K562 (cell line): ENCODE data around the gene ANO10. TPM values are rescaled to one million over a fixed set of nuclear protein-coding genes. Genes with fewer than 3 reads are reported as not detected.

Experiments
- ATAC-seq: fragments of 200-7000 bp; cut with Tn5 transposase; 3 replicates; pipeline ENCODE4 v1.9.1; 2020; ENCODE audit warnings: moderate library complexity
- BruUV-seq: library from RNA; stranded (reverse); fragments of 400-500 nt; replicated peaks from 2 replicates; lab custom pipeline; 2021; lab: Mats Ljungman, UMichigan
- CTCF ChIA-PET: fragments of 300-600 bp; formaldehyde crosslinking; extraction: SDS; loops from one replicate; lab custom pipeline; 2021; ENCODE audit warnings: low intra/inter-chr PET ratio; lab: Yijun Ruan, JAX
- POLR2A ChIA-PET: fragments of 300-600, 350-650 bp; sonication (Branson Sonifier 250); formaldehyde crosslinking; extraction: SDS; loops from one replicate; lab custom pipeline; 2021; ENCODE audit warnings: antibody characterized with exemption, inconsistent platforms; lab: Yijun Ruan, JAX
- DNase-seq, 4 experiments: peaks; one replicate each; pipeline versions ENCODE4 v3.0.0 to v3.0.0-alpha.2; 2011 to 2018; ENCODE audit warnings: low spot score in 3 of 4, mixed read lengths in 3 of 4; ENCODE audit errors: extremely low read depth in 1 of 4
- FAIRE-seq: peaks from 2 replicates; lab custom pipeline; 2011; peaks lifted over from hg19 to GRCh38; lab: Jason Lieb, UNC
- H2AFZ ChIP-seq: 2 replicates; pipeline ENCODE4 v1.6.0; 2011; ENCODE audit warnings: low read depth, low read length, control low read depth, inconsistent platforms
- H3K27ac ChIP-seq: fragments of 200-600 bp; 3 replicates; pipeline ENCODE4 v1.8.0; 2011; ENCODE audit warnings: low read depth, mild to moderate bottlenecking, control low read depth, inconsistent platforms, low read length, moderate library complexity, mixed read lengths; ENCODE audit errors: extremely low read depth
- H3K27me3 ChIP-seq, 2 experiments: fragments of 300-600 bp in 1 of 2; 2 replicates in 1 of 2; 3 replicates in 1 of 2; pipeline versions ENCODE4 v1.6.0 to v1.8.0; 2011; ENCODE audit warnings: inconsistent platforms in 2 of 2, low read length in 2 of 2, mild to moderate bottlenecking in 1 of 2, mixed read lengths in 1 of 2, moderate library complexity in 1 of 2; ENCODE audit not compliant: control insufficient read depth in 2 of 2, insufficient read depth in 2 of 2
- H3K36me3 ChIP-seq: fragments of 300-600 bp; 3 replicates; pipeline ENCODE4 v1.8.0; 2011; ENCODE audit warnings: mild to moderate bottlenecking, low read length, inconsistent platforms; ENCODE audit not compliant: control insufficient read depth, insufficient read depth
- H3K4me1 ChIP-seq, 2 experiments: fragments of 200-600 bp in 1 of 2; replicated peaks in 1 of 2; 2 replicates in 1 of 2; 3 replicates in 1 of 2; pipeline versions ENCODE4 v1.5.1 to v1.8.0; 2011; ENCODE audit warnings: inconsistent platforms in 2 of 2, low read length in 2 of 2, mild to moderate bottlenecking in 1 of 2, mixed read lengths in 1 of 2, moderate library complexity in 1 of 2; ENCODE audit not compliant: control insufficient read depth in 2 of 2, insufficient read depth in 2 of 2
- H3K4me2 ChIP-seq: 2 replicates; pipeline ENCODE4 v1.6.1; 2011; ENCODE audit warnings: low read length, control low read depth, inconsistent platforms, mixed read lengths; ENCODE audit not compliant: insufficient read depth
- H3K4me3 ChIP-seq: fragments of 200-600 bp; sonication (generic), shearing (Covaris generic); 2 replicates; pipeline ENCODE4 v1.5.1; 2016; ENCODE audit warnings: control low read depth, inconsistent platforms
- H3K79me2 ChIP-seq: fragments of 200-600 bp; 3 replicates; pipeline ENCODE4 v1.8.0; 2011; ENCODE audit warnings: low read length, inconsistent platforms; ENCODE audit not compliant: control insufficient read depth, insufficient read depth
- H3K9ac ChIP-seq, 2 experiments: 2 replicates each; pipeline versions ENCODE4 v1.6.0 to v1.6.1; 2011; ENCODE audit warnings: low read depth in 2 of 2, low read length in 2 of 2, control low read depth in 1 of 2, inconsistent platforms in 1 of 2, mild to moderate bottlenecking in 1 of 2, mixed read lengths in 1 of 2; ENCODE audit not compliant: insufficient read depth in 1 of 2
- H3K9me1 ChIP-seq: one replicate; pipeline ENCODE4 v1.6.0; 2011; ENCODE audit warnings: inconsistent platforms, mild to moderate bottlenecking, low read length, moderate library complexity; ENCODE audit not compliant: control insufficient read depth, insufficient read depth
- H3K9me3 ChIP-seq: replicated peaks from 2 replicates; pipeline ENCODE4 v1.5.1; 2011; ENCODE audit warnings: low read depth, low read length, inconsistent platforms; ENCODE audit not compliant: control insufficient read depth, insufficient read depth
- H4K20me1 ChIP-seq: replicated peaks from 2 replicates; pipeline ENCODE4 v1.6.1; 2011; ENCODE audit warnings: low read length, inconsistent platforms, mixed read lengths; ENCODE audit not compliant: control insufficient read depth, insufficient read depth
- FOXJ2 ChIP-seq: fragments of 200-800 bp; sonication (Bioruptor generic); IDR thresholded peaks from 2 replicates; pipeline ENCODE4 v1.6.1; 2016; ENCODE audit warnings: missing genetic modification characterization, missing compliant biosample characterization
- HNRNPL ChIP-seq: fragments of 200-400 bp; formaldehyde crosslinking; IDR thresholded peaks from 2 replicates; pipeline ENCODE4 v1.6.1; 2017; ENCODE audit warnings: low read depth, mild to moderate bottlenecking, low read length
- KAT2B ChIP-seq: IDR thresholded peaks from one replicate; pipeline ENCODE4 v1.6.1; 2012; ENCODE audit warnings: low read depth, mild to moderate bottlenecking, control low read depth, inconsistent platforms, low read length, moderate library complexity
- KLF13 ChIP-seq: fragments of 450-650 bp; IDR thresholded peaks from 2 replicates; pipeline ENCODE4 v1.6.1; 2016; ENCODE audit warnings: missing genetic modification characterization, low read depth, mild to moderate bottlenecking, missing compliant biosample characterization, moderate library complexity, borderline replicate concordance
- NCOA4 ChIP-seq: fragments of 450-650 bp; IDR thresholded peaks from 2 replicates; pipeline ENCODE4 v1.6.1; 2018; ENCODE audit warnings: mild to moderate bottlenecking; ENCODE audit not compliant: partially characterized antibody
- NFYB ChIP-seq: IDR thresholded peaks from 2 replicates; pipeline ENCODE4 v1.6.1; 2011; ENCODE audit warnings: mild to moderate bottlenecking, moderate library complexity; ENCODE audit not compliant: insufficient read length; ENCODE audit errors: extremely low read depth
- RAD51 ChIP-seq: fragments of 450-650 bp; IDR thresholded peaks from 2 replicates; pipeline ENCODE4 v1.7.1; 2016; ENCODE audit warnings: low read depth, mild to moderate bottlenecking, borderline replicate concordance
- RBM39 ChIP-seq: fragments of 200-400 bp; formaldehyde crosslinking; optimal IDR thresholded peaks from 2 replicates; pipeline ENCODE3; 2018; ENCODE audit warnings: low read depth, low read length
- SMARCC2 ChIP-seq: fragments of 450-650 bp; IDR thresholded peaks from 2 replicates; pipeline ENCODE4 v1.6.1; 2017; ENCODE audit warnings: antibody characterized with exemption, moderate library complexity, mild to moderate bottlenecking, low read depth
- TAF1 ChIP-seq: IDR thresholded peaks from 2 replicates; pipeline ENCODE4 v1.6.1; 2011; ENCODE audit warnings: mild to moderate bottlenecking, low read length, moderate library complexity; ENCODE audit not compliant: insufficient read depth, control insufficient read depth, severe bottlenecking; ENCODE audit errors: extremely low read depth
- ZBTB17 ChIP-seq: fragments of 450-650 bp; formaldehyde crosslinking; IDR thresholded peaks from 2 replicates; pipeline ENCODE4 v1.4.0; 2020; ENCODE audit warnings: mild to moderate bottlenecking
- ZZZ3 ChIP-seq: fragments of 450-650 bp; IDR thresholded peaks from 2 replicates; pipeline ENCODE4 v1.6.1; 2016; ENCODE audit warnings: antibody characterized with exemption, mild to moderate bottlenecking, moderate library complexity
- WGBS: fragments of 100-300 bp; shearing (Covaris generic); methylation state at CpG from one replicate; pipeline ENCODE4 v1.1.6; 2016; ENCODE audit warnings: low coverage, mixed read lengths; ENCODE audit not compliant: insufficient coverage; ENCODE audit errors: missing lambda C conversion rate; 5-methylcytosine and 5-hydroxymethylcytosine counted together
- in situ Hi-C: fragments of 300-500 bp; cut with MboI; formaldehyde crosslinking; loops from 4 replicates; pipeline ENCODE4 v1.15.0; 2018; ENCODE audit warnings: inconsistent platforms, mixed read lengths
- intact Hi-C: fragments of 100-400 bp; cut with micrococcal nuclease; formaldehyde crosslinking; loops from 2 replicates; pipeline ENCODE4 v1.14.2; 2022
- polyA plus RNA-seq, 8 experiments: library from polyadenylated mRNA; depleted of rRNA in 4 of 8; stranded (reverse) in 5 of 8; unstranded in 3 of 8; fragments of >200 nt; fragmentation: Nextera tagmentation in 2 of 8; fragmentation: Illumina TruSeq in 1 of 8; extraction: Ambion mirVana in 2 of 8; extraction: Trizol in 1 of 8; gene quantifications; 2 replicates each; pipeline versions ENCODE4 v1.2.1 to v1.2.3, GENCODE V29; 2011 to 2014; ENCODE audit warnings: inconsistent platforms in 1 of 8, missing spikeins in 1 of 8
- total RNA-seq, 7 experiments: library from RNA; depleted of rRNA in 6 of 7; stranded (reverse); fragments of >200 nt in 6 of 7; fragmentation: Illumina TruSeq in 2 of 7; extraction: Trizol in 2 of 7; gene quantifications; 2 replicates each; pipeline versions ENCODE4 v1.2.1 to v1.2.3, GENCODE V29; 2011 to 2021; ENCODE audit warnings: low replicate concordance in 1 of 7
- TF ChIP-seq, protein P1 (sequence below): fragments of 250-450 bp; sonication (Bioruptor Pico); IDR thresholded peaks from 2 replicates; pipeline ENCODE4 v1.4.0; 2020; ENCODE audit warnings: mild to moderate bottlenecking
- TF ChIP-seq, protein P2 (sequence below): IDR thresholded peaks from 2 replicates; pipeline ENCODE4 v1.6.1; 2016; ENCODE audit warnings: missing genetic modification characterization, missing compliant biosample characterization

Gene ANO10
- total and polyA plus RNA-seq, 9 of the 15 experiments (the other 6 are each of a cell fraction or from before 2014, with no cell fraction given) = 6.4 to 46.0 (median 32.3) TPM

DNA sequence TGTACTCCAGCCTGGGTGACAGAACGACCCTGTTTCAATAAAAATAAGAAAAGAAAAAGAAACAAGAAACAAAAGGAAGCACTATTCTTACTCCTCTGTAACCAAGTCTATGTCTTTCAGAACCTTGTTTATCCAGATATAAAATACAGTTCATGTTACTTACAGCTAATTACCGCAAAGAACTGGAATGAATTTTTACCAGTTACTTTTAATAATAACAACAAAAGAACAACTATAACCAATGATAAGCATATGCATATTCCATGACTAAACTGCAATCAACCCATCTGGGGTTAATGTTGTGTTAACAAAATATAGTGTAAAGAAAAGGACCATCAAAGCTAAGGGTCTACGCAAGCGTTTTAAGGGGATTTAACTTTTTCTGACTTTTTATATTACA, 212.3 kb downstream of the ANO10 start (continued):
- TF ChIP-seq FOXJ2 (tag) (no peak), SMARCC2 (no peak)

DNA sequence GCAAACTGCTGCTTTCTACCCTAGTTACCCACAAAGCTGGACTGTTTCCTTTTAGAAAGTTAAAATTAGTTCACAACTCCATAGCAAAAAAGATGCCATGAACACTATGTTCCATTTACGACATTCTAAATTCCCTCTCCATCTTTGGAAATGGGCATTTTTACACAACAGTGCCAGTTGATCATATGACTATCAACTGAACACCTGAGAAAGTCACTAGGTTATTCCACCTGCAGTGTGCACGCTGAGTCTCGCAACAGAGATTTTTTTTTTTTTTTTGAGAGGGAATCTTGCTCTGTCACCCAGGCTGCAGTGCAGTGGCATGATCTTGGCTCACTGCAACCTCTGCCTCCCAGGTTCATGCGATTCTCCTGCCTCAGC, 215.2 kb downstream of the ANO10 start:
- in situ Hi-C loops = no loop called here
- FAIRE-seq (no peak), ATAC-seq (no peak), DNase-seq (no peak)
- ChIA-PET CTCF (no interaction called here), POLR2A (no interaction called here)
- no peak overlapping the region for H3K9ac ChIP-seq
- no peaks in the 10 kb centered on the region for H3K9me1 ChIP-seq
- WGBS = 81% methylated on average over 4 of the region's 4 CpGs
- TF ChIP-seq ZZZ3 (no peak), KAT2B (no peak), ZBTB17 (no peak), RAD51 (no peak), RBM39 (no peak), NCOA4 (no peak), NFYB (no peak), HNRNPL (no peak), KLF13 (tag) (no peak), TAF1 (no peak)
- TF ChIP-seq, protein P1, sequence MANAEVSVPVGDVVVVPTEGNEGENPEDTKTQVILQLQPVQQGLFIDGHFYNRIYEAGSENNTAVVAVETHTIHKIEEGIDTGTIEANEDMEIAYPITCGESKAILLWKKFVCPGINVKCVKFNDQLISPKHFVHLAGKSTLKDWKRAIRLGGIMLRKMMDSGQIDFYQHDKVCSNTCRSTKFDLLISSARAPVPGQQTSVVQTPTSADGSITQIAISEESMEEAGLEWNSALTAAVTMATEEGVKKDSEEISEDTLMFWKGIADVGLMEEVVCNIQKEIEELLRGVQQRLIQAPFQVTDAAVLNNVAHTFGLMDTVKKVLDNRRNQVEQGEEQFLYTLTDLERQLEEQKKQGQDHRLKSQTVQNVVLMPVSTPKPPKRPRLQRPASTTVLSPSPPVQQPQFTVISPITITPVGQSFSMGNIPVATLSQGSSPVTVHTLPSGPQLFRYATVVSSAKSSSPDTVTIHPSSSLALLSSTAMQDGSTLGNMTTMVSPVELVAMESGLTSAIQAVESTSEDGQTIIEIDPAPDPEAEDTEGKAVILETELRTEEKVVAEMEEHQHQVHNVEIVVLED (CRISPR knock-in tag) = no peak
- TF ChIP-seq, protein P2, sequence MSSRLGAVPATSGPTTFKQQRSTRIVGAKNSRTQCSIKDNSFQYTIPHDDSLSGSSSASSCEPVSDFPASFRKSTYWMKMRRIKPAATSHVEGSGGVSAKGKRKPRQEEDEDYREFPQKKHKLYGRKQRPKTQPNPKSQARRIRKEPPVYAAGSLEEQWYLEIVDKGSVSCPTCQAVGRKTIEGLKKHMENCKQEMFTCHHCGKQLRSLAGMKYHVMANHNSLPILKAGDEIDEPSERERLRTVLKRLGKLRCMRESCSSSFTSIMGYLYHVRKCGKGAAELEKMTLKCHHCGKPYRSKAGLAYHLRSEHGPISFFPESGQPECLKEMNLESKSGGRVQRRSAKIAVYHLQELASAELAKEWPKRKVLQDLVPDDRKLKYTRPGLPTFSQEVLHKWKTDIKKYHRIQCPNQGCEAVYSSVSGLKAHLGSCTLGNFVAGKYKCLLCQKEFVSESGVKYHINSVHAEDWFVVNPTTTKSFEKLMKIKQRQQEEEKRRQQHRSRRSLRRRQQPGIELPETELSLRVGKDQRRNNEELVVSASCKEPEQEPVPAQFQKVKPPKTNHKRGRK = no peak
- H3K9me3 ChIP-seq = no peaks in the 10 kb centered on the region
- no peak overlapping the region for H3K27ac ChIP-seq
- H3K4me3 ChIP-seq = no peak overlapping the region
- no peaks in the 10 kb centered on the region for H3K36me3 ChIP-seq
- H3K27me3 ChIP-seq = no peaks in the 10 kb centered on the region
- no TSS peak for BruUV-seq
- H2AFZ ChIP-seq = no peak overlapping the region
- 0 out of 2 replicates have a peak overlapping the region, but pooled peaks have one; percentile 23 for H3K4me2 ChIP-seq
- no peaks in the 10 kb centered on the region for H4K20me1 ChIP-seq
- no peaks in the 10 kb centered on the region for H3K79me2 ChIP-seq
- intact Hi-C loops = no loop called here
- peaks cover 0 to 12% of the 10 kb centered on the region in 2 experiments; a peak in 3 of 5 replicates for H3K4me1 ChIP-seq
